Erythroblast (primary cell): Measurements from ENCODE around the gene DCLK3.
A peak's percentile ranks its signal among the peaks of the same experiment; 100 is the strongest.

ENCODE experiments used
- DNase-seq, 2 experiments: peaks; one replicate each; lab custom pipeline; 2025; lab: John Stamatoyannopoulos, UW
- GATA1 ChIP-seq: IDR thresholded peaks from 2 replicates; pipeline ENCODE4 v1.6.1; 2011; ENCODE audit warnings: low read depth, mild to moderate bottlenecking, control low read depth, low read length, moderate library complexity
- POLR2A ChIP-seq: IDR thresholded peaks from 2 replicates; pipeline ENCODE4 v1.6.1; 2011; ENCODE audit warnings: mild to moderate bottlenecking, low read length

DCLK3 gene, protein sequence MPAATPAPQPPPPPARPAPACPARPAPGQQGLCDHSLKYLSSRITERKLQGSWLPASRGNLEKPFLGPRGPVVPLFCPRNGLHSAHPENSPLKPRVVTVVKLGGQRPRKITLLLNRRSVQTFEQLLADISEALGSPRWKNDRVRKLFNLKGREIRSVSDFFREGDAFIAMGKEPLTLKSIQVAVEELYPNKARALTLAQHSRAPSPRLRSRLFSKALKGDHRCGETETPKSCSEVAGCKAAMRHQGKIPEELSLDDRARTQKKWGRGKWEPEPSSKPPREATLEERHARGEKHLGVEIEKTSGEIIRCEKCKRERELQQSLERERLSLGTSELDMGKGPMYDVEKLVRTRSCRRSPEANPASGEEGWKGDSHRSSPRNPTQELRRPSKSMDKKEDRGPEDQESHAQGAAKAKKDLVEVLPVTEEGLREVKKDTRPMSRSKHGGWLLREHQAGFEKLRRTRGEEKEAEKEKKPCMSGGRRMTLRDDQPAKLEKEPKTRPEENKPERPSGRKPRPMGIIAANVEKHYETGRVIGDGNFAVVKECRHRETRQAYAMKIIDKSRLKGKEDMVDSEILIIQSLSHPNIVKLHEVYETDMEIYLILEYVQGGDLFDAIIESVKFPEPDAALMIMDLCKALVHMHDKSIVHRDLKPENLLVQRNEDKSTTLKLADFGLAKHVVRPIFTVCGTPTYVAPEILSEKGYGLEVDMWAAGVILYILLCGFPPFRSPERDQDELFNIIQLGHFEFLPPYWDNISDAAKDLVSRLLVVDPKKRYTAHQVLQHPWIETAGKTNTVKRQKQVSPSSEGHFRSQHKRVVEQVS

DNA sequence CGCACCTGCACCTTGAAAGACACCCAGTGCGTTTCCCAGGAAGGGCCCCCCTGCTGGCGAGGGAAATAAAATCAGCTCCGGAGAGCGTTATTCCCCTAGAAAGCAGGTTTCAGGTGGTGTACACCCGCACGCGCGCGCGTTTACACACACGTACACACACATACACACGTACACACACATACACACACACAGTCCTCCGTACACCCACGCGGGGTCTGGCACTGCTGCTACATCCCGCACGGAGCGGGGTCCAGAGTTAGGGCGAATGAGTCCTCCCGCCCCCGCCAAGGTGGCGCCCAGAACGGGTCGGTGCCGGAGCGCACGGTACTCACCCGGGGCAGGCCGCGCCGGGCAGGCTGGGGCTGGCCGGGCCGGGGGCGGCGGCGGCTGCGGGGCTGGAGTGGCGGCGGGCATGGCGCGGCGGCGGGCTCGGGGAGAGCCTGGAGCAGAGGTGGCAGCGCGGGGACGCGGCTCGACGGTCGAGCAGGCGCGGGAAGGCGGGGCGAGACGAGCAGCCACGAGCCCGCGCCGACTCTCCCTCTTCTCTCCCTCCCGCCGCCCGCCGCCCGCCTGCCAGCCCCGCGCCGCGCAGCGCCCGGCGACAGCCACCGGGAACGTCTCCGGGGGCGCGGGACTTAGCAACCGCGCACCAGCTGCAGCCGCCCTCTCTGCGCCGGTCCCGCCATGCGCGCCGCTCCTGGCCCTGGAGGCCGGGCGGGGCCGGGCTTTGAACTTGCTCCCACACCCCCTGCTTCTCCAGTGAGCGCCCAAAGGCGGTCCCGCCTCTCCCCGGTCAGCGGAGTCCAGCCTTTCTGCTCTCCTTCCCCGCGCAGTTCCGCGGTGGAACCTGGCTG lies at the start of gene DCLK3:
Gene DCLK3 (minus strand): TSS at position 704 of the 854 bp plus-strand sequence. CDS start 290 bp downstream, at position 414.
- peak; percentile 34 to 42 for DNase-seq
- TF ChIP-seq POLR2A (no peak), GATA1 (no peak)

DNA sequence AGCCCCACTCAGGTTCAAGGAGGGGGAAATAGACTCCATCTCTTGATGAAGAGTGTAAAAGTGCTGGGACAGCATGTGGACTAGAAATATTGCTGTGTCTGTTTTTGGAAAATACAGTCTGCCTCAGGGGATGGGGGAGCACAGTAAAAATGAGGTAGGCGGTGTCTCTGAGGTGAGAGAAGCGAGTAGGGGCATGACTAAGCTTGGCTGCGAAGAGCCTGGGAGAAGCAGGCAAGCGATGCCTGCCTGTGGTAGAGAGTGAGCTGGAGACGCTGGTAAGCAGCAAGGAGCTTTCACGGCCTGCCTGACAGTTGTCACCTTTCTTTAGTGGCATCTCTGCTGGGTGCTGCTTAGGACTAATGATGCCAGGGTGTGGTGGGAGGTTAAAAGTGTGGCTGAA lies 49.0 kb upstream of the DCLK3 start:
- DNase-seq, result no peak
- no peak for TF ChIP-seq GATA1
- no peak for TF ChIP-seq POLR2A

DNA sequence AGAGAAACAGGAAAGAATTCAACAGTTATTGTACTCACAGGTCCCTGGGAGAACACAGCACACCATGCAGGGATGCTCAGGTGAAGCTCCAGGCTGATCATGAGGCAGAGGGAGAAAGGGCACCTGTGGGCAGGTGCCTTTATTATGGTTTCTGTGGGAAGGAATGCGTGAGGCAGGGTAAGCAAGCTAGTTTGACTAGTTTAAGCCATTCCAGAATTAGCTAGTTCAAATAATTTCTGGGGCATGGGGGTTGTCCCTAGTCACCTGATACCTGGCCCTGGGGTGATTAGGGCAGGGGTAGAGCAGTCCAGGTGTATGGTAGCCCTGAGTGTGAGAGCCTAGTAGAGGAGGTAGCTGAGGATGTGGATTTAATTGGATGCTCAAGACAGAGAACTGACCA lies 47.9 kb upstream of the DCLK3 start:
- no peak for TF ChIP-seq GATA1
- TF ChIP-seq POLR2A, result no peak
- no peak for DNase-seq

DNA sequence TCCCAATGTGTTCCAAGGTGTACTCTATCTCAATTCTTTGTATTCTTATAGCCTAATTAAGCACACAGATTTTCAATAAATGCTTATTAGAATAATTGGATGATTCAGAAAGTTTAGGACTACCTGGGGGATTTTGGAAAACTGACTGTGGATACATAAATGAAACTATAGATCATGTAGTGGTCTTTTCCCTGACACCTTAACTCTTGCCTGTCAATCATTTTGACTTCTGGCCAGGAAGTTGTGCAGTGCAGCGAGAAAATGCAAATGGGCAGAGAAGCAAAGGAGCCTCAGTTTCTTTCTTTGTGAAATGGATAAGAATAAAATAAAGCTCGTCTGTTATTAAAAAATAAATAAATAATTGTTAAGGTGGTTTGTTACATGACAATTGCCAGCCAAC lies 47.4 kb upstream of the DCLK3 start:
- DNase-seq, result no peak
- TF ChIP-seq POLR2A (no peak), GATA1 (no peak)

DNA sequence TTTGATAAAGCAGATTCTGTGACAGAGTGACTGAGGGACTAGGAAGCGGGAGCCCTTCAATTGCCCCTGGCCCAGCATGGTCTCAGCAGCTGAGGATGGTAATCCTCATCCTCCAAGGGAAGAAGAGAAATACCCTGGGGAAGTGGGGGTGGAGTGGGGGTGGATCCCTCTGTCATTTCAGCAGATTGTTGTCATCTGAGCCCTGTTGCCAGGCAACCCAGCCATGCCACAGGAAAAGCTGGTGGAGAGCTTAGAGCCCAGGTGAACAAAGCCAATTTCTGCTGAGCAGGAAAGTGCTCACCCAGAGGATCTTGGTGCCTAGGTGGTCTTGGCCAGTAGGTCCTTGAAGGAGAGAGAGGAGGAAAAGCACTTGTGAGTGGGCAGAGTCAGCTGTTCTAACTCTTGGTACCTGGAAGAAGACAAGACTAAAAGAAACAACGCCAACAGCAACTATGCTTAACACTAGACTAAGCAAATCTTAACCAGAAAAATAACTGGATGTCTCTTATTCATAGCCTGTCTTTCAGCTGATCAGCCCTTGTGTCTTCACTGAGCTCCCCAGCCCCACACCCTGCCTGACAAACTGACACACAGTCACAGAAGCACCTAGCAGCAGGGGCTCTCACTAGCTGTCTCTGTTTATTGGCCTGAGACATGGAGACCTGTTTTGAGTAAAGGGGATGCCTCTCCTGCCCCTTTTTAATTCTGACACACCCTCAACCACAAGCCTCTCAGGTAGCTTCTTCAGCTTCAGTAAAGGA lies 40.1 kb upstream of the DCLK3 start:
- DNase-seq, result no peak
- TF ChIP-seq POLR2A (no peak), GATA1 (no peak)

DNA sequence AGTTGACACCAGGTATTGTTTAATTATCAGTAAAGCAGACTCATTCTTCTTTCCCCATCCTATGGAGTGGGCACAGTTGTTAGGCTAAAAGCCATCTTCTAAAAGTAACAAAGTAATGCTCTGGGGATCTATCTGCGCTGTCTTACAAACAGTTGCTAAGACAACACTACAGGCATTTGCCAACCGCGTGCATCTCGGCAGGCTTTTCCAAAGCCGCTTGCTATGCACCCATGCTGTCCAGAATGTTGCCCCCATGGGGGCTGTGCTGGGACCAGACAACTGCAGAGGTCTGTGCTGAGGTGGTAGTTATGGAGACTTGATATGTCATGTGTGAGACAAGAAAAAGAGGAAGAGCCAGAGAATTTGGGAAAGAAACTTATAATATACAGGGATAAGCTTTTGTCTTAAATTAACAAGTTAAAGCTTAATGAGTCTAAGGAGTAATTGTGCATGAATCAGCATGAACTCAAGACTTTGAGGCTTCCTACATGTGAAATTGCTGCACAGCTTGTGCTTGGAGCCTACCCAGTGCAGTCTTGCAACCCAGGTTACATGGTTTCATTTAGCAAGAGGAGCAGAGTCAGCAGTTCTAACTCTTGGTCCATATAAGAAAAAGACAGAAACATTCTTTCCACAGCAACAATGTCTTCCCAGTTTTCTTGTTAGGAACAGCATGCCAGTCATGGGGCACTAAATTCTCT lies 38.9 kb upstream of the DCLK3 start:
- no peak for DNase-seq
- TF ChIP-seq POLR2A, result no peak
- TF ChIP-seq GATA1, result no peak

DNA sequence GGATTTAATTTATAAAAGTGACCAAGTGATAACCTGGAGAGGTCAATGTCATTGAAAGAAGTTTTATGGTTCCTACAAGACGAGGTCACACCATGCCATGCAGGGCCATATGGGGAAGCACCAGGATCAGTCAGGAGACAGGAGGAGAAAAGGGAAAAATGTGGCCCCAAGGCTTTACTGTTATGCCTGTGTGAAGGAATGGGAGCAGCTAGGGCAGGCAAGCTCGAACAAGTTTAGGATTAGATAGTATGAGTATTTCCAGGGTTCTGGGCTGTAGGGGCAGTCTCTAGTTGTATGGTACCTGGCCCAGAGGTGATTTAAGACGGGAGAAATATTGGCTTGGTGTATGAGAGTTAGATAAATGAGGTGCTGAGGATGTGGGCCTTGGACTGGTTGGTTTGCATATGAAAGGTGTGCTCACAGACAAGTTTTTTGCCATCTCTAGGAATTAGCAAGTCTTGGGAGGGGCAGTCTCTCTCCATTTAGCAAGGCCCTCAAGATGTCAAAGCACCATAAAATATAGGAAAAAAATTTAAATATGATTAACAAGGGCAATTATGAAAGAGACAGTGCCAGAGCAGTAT lies 36.3 kb upstream of the DCLK3 start:
- TF ChIP-seq POLR2A (no peak), GATA1 (no peak)
- no peak for DNase-seq

DNA sequence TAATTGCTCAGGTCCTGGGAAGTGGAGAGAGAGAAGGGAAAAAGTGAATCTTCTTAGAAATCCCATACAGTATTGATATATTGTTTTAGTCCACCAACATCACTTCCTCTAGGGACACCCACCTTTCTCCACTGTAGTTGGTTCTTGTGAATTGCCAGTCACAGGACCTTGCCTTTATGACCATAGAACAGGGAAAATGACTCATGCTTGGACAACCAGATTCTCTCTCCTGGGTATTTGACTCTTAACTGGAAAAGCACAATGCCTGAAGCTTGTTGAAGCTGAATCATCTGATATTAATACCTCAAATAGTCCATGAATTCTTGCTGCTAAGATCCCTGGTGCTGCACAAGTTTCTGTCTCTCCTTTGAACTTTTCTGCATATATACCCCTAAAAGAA lies 32.5 kb upstream of the DCLK3 start:
- no peak for DNase-seq
- TF ChIP-seq POLR2A, result no peak
- no peak for TF ChIP-seq GATA1

DNA sequence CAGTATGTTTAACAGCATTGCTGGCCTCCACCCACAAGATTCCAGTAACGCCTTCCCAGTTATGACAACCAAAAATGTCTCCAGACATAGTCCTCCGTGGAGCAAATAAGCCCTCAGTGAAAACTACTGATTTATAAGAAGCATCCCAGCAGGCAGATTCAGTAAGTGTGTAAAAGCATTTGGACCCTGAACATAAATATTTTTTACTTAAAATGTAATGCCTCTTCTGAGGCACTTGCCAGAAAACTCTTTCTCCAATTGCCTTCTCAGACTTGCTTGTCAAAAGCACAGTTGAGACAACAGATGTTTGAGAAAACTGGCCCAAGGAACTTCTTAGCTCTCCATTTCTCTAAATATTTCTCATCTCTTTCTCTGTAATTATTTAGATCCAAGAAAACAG lies 31.8 kb upstream of the DCLK3 start:
- TF ChIP-seq POLR2A (no peak), GATA1 (no peak)
- no peak for DNase-seq

DNA sequence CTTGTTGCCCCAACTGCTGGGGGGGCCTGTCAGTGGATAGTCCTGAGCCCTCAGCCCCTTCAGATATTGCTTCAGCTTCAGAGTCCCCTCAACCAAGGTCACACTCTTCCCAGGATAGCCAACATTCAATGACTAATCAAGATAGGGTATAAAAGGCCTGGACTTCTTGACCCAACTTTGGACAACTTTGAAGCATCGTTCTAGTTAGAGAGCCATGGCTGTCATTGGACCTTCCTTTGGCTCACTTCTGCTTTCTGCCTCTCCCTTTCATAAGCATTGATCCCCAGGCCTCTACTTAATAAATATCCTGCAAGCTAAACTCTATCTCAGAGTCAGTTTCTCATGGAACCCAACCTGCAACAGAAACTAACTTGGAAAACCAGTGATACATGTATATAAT lies 31.3 kb upstream of the DCLK3 start:
- DNase-seq, result no peak
- no peak for TF ChIP-seq GATA1
- no peak for TF ChIP-seq POLR2A

DNA sequence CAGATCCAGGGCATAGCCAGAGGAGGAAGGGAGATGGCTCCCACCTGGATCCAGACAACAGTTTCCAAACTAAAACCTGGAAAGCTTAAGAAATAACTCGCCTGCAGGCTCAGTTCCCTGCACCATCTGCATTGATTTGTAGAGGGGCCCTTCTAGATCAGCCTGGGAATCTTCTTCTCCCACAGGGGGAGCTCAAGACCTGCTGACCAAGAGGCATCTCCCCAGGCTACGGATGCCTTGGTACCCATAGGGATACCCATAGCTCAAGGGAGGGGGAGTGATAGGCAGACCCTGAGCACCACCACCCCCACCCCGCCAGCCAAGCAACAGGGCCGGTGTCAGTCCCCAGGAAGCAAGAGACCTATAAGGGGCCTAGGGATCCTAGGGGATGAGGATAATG lies 28.0 kb upstream of the DCLK3 start:
- DNase-seq, result peak; percentile 37 to 63
- no peak for TF ChIP-seq POLR2A
- TF ChIP-seq GATA1, result no peak

DNA sequence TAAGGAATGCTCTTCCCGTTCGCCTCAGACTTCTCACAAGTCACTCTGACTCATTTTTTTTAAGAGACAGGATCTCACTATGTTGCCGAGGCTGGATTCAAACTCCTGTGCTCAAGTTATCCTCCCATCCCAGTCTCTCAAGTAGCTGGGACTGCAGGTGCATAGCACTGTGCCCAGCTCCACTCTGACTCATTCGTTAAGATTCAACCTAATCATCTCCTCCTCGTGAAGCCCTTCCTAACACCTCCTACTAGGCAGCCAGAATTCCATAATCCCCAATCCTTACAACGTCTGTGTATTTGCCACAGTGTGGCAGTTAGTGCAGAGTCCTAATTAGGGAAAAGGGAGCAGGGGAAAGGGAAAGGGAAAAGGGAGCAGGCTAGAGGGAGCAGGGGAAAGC lies 26.4 kb upstream of the DCLK3 start:
- DNase-seq, result no peak

More for the DNA sequence above, 26.4 kb upstream of the DCLK3 start:
- TF ChIP-seq POLR2A, result no peak
- TF ChIP-seq GATA1, result no peak
